KOPT-K1 (cell line): Measurements from ENCODE around the gene KCNJ13.

Experiments used
- H3K27ac ChIP-seq: fragments of 200-600 bp; sonication (generic); 2 replicates; pipeline ENCODE4 v1.5.1; 2016; ENCODE audit warnings: antibody characterized with exemption, mild to moderate bottlenecking, low read depth, low read length; ENCODE audit not compliant: poor library complexity, severe bottlenecking
- H3K36me3 ChIP-seq: fragments of 200-600 bp; sonication (generic); 2 replicates; pipeline ENCODE4 v1.5.1; 2017; ENCODE audit warnings: antibody characterized with exemption, mild to moderate bottlenecking, low read length, moderate library complexity; ENCODE audit not compliant: insufficient read depth
- H3K9me3 ChIP-seq: fragments of 200-600 bp; sonication (generic); 2 replicates; pipeline ENCODE4 v1.5.1; 2017; ENCODE audit warnings: antibody characterized with exemption, low read length, mild to moderate bottlenecking; ENCODE audit not compliant: insufficient read depth, poor library complexity, severe bottlenecking

Gene KCNJ13

GRCh38 chr2:232781765-232782164 lies 5.4 kb upstream of the KCNJ13 start:
- H3K36me3 ChIP-seq: peaks cover 23% of the 10 kb centered on the region
- no peak overlapping the region for H3K27ac ChIP-seq
- H3K9me3 ChIP-seq: no peaks in the 10 kb centered on the region

- H3K36me3 ChIP-seq: peaks cover 27% of the 10 kb centered on the region
- no peak overlapping the region for H3K27ac ChIP-seq
- no peaks in the 10 kb centered on the region for H3K9me3 ChIP-seq
Observed at GRCh38 chr2:232779934-232780333, 3.6 kb upstream of the KCNJ13 start.

DNA sequence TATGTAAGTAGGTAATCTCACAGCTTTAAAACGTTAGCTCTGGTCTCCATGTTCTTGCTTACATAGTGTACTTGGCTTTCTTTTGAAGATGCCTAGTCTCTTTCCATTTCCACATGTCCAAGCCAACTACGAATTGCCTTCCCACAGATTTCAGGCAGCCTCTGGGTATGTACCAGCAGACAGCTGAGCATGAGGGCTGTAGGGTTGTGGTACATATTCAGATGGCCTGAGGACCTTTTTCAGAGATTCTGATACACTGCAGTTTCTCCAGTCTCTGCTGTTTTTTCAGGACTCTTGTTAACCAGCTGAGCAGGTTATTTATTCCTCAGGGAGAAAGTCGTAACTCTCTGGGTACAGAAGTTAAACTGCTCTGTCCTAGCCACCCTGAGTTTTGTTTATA lies 3.1 kb upstream of the KCNJ13 start:
- Histone ChIP-seq H3K9me3 (no peaks in the 10 kb centered on the region), H3K27ac (no peak overlapping the region), H3K36me3 (peaks cover 32% of the 10 kb centered on the region)

GRCh38 chr2:232777276-232777675 lies 911 bp upstream of the KCNJ13 start:
- Histone ChIP-seq H3K9me3 (no peaks in the 10 kb centered on the region), H3K27ac (no peak overlapping the region), H3K36me3 (peaks cover 37% of the 10 kb centered on the region)

- Histone ChIP-seq H3K9me3 (no peaks in the 10 kb centered on the region), H3K36me3 (peaks cover 44% of the 10 kb centered on the region), H3K27ac (no peak overlapping the region)
Observed at GRCh38 chr2:232773815-232774214, 2.5 kb downstream of the KCNJ13 start.

- peaks cover 51% of the 10 kb centered on the region for H3K36me3 ChIP-seq
- peak overlapping the region; percentile 17 for H3K27ac ChIP-seq
- no peaks in the 10 kb centered on the region for H3K9me3 ChIP-seq
Observed at GRCh38 chr2:232772531-232772930, 3.8 kb downstream of the KCNJ13 start.

- Histone ChIP-seq H3K27ac (peak overlapping the region; percentile 17), H3K9me3 (no peaks in the 10 kb centered on the region), H3K36me3 (peaks cover 54% of the 10 kb centered on the region)
Observed at GRCh38 chr2:232771870-232772269, 4.5 kb downstream of the KCNJ13 start.

GRCh38 chr2:232770207-232770606 lies 6.2 kb downstream of the KCNJ13 start:
- Histone ChIP-seq H3K9me3 (no peaks in the 10 kb centered on the region), H3K27ac (no peak overlapping the region), H3K36me3 (peaks cover 57% of the 10 kb centered on the region)

DNA sequence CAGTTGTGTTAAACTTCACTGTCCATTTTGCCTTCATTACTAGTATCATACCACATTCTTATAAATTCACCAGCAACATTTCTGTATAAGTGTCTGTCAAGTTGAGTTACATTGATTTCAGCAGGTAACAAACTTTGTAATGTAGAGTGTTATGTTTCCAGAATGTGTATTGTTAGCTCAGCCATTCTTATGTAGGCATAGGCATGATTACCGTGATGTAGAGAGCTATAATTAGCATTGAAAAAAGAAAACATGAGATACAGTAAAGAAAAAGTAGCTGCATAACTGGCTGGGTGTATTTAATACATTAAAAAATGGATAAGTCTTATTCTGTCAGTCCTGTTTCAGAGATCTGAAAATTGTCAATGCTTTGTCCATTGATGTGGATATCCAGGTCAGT lies 8.5 kb downstream of the KCNJ13 start:
- Histone ChIP-seq H3K9me3 (no peaks in the 10 kb centered on the region), H3K36me3 (peaks cover 66% of the 10 kb centered on the region), H3K27ac (no peak overlapping the region)

GRCh38 chr2:232761301-232761907 lies 15.0 kb downstream of the KCNJ13 start:
- H3K36me3 ChIP-seq: peaks cover 82% of the 10 kb centered on the region

DNA sequence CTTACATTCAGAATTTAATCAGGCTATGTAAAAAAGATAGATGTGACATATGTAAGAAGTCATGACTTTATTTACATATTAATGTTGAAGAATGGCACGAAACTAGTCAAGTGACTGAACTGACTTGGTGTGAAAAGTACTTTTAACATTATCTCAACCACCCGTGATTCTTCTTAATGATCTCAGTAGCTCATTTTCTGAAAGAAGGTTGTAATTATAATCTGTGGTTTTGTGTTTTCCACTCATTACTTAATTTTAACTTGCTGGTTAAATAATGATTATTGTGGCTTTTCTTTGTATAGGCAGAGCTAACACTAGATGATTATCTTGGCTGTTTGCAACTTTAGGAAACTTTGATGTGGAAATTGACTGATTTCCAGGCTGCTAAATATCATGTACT lies 18.5 kb downstream of the KCNJ13 start:
- no peaks in the 10 kb centered on the region for H3K9me3 ChIP-seq
- no peak overlapping the region for H3K27ac ChIP-seq
- peaks cover 79% of the 10 kb centered on the region for H3K36me3 ChIP-seq

More at GRCh38 chr2:232761301-232761907, 15.0 kb downstream of the KCNJ13 start:
- Histone ChIP-seq H3K9me3 (no peaks in the 10 kb centered on the region), H3K27ac (no peak overlapping the region)

- peaks cover 72% of the 10 kb centered on the region for H3K36me3 ChIP-seq
- no peak overlapping the region for H3K27ac ChIP-seq
Observed at GRCh38 chr2:232750135-232750671, 26.2 kb downstream of the KCNJ13 start.

DNA sequence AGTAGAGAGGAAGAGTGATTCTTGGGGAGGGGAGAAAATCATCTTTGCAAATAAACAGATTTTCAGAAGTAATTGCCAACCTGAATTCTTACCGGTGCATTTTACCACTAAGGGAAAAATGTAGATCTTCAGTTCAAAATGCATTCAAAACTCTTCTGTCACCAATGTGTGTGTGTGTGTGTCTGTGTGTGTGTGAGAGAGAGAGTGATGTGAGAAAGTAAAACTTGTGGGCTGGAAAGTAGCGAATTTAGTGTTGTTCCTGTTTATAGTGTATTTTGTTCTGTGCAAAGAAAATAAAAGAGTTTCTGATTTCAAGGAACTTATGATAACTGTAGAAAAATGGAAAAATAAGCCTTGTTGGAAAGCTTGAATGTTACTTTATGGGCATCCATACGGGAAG lies 27.0 kb downstream of the KCNJ13 start:
- H3K36me3 ChIP-seq: peaks cover 75% of the 10 kb centered on the region
- H3K9me3 ChIP-seq: no peaks in the 10 kb centered on the region
- no peak overlapping the region for H3K27ac ChIP-seq

More at GRCh38 chr2:232750135-232750671, 26.2 kb downstream of the KCNJ13 start:
- no peaks in the 10 kb centered on the region for H3K9me3 ChIP-seq

- H3K36me3 ChIP-seq: peaks cover 64% of the 10 kb centered on the region
- no peak overlapping the region for H3K27ac ChIP-seq
- no peaks in the 10 kb centered on the region for H3K9me3 ChIP-seq
Observed at GRCh38 chr2:232748038-232748437, 28.3 kb downstream of the KCNJ13 start.

GRCh38 chr2:232744963-232745362 lies 31.4 kb downstream of the KCNJ13 start:
- Histone ChIP-seq H3K36me3 (peaks cover 44% of the 10 kb centered on the region), H3K9me3 (no peaks in the 10 kb centered on the region), H3K27ac (no peak overlapping the region)

DNA sequence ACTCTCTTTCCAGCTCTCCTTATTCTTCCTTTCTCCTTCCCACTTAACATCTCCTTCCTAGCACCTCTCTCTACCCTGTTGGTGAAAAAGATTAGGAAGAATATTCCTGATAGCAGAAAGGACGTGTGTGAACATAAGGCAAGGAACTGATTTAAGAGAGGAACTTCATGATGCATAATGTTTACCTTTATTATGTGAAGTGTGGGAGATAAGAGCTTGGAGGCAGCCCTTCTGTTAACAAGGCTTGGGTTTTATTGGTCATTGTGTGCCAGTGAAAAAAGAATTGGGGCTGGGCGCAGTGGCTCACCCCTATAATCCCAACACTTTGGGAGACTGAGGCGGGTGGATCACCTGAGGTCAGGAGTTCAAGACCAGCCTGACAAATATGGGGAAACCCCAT lies 34.4 kb downstream of the KCNJ13 start:
- H3K36me3 ChIP-seq: peaks cover 40% of the 10 kb centered on the region
- H3K27ac ChIP-seq: no peak overlapping the region
- no peaks in the 10 kb centered on the region for H3K9me3 ChIP-seq
